Neural cell (in vitro differentiated cells): ENCODE data around the gene ZC3H4.

Experiments
- CTCF ChIP-seq: fragments of 450-650 bp; IDR thresholded peaks from 2 replicates; pipeline ENCODE4 v1.5.1; 2014; ENCODE audit warnings: antibody characterized with exemption, mild to moderate bottlenecking, moderate library complexity; ENCODE audit not compliant: poor library complexity, severe bottlenecking
- EZH2 ChIP-seq: fragments of 200-600, 300-800 bp; shearing (Covaris generic), sonication (generic); IDR thresholded peaks from 2 replicates; pipeline ENCODE4 v1.6.1; 2014; ENCODE audit warnings: antibody characterized with exemption, low read length, borderline replicate concordance, mild to moderate bottlenecking; ENCODE audit not compliant: insufficient read depth, poor library complexity, severe bottlenecking
- POLR2AphosphoS5 ChIP-seq: IDR thresholded peaks from 2 replicates; pipeline ENCODE4 v1.6.1; 2012
- TF ChIP-seq, protein P1 (sequence below): IDR thresholded peaks from 2 replicates; pipeline ENCODE4 v1.6.1; 2012; ENCODE audit warnings: borderline replicate concordance

- TF ChIP-seq POLR2AphosphoS5: no peak
- TF ChIP-seq CTCF: no peak
- TF ChIP-seq, protein P1, sequence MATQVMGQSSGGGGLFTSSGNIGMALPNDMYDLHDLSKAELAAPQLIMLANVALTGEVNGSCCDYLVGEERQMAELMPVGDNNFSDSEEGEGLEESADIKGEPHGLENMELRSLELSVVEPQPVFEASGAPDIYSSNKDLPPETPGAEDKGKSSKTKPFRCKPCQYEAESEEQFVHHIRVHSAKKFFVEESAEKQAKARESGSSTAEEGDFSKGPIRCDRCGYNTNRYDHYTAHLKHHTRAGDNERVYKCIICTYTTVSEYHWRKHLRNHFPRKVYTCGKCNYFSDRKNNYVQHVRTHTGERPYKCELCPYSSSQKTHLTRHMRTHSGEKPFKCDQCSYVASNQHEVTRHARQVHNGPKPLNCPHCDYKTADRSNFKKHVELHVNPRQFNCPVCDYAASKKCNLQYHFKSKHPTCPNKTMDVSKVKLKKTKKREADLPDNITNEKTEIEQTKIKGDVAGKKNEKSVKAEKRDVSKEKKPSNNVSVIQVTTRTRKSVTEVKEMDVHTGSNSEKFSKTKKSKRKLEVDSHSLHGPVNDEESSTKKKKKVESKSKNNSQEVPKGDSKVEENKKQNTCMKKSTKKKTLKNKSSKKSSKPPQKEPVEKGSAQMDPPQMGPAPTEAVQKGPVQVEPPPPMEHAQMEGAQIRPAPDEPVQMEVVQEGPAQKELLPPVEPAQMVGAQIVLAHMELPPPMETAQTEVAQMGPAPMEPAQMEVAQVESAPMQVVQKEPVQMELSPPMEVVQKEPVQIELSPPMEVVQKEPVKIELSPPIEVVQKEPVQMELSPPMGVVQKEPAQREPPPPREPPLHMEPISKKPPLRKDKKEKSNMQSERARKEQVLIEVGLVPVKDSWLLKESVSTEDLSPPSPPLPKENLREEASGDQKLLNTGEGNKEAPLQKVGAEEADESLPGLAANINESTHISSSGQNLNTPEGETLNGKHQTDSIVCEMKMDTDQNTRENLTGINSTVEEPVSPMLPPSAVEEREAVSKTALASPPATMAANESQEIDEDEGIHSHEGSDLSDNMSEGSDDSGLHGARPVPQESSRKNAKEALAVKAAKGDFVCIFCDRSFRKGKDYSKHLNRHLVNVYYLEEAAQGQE: no peak
- no peak for TF ChIP-seq EZH2
These were observed 94.7 kb downstream of the ZC3H4 start for GRCh38 chr19:47018923-47019322.
